Endothelial cell of umbilical vein (primary cell): ENCODE results near the gene REL. TPM values are rescaled to one million over a fixed set of nuclear protein-coding genes. Genes with fewer than 3 reads are reported as not detected.

Experiments used
- BruUV-seq: library from RNA; stranded (reverse); fragments of 400-500 nt; replicated peaks from 2 replicates; lab custom pipeline; 2021; lab: Mats Ljungman, UMichigan
- CTCF ChIA-PET: fragments of 300-600, 350-600 bp; sonication (Branson Sonifier 250); formaldehyde crosslinking; loops from one replicate; lab custom pipeline; 2021; ENCODE audit warnings: antibody characterized with exemption, inconsistent platforms; lab: Charles Lee
- POLR2A ChIA-PET: fragments of 300-600, 350-600 bp; sonication (Branson Sonifier 250); formaldehyde crosslinking; loops from one replicate; lab custom pipeline; 2021; ENCODE audit warnings: antibody characterized with exemption, inconsistent platforms; lab: Charles Lee
- DNase-seq: peaks from one replicate; pipeline ENCODE4 v3.0.0-alpha.2; 2011; ENCODE audit warnings: low read depth, low spot score
- FAIRE-seq: peaks from 2 replicates; lab custom pipeline; 2011; peaks lifted over from hg19 to GRCh38; lab: Jason Lieb, UNC
- H2AFZ ChIP-seq: 2 replicates; pipeline ENCODE4 v1.6.0; 2012; ENCODE audit warnings: low read depth, low read length, control low read depth, inconsistent platforms
- H3K27ac ChIP-seq: 2 replicates; pipeline ENCODE4 v1.5.1; 2011; ENCODE audit warnings: low read depth, mild to moderate bottlenecking, control low read depth, low read length, moderate library complexity; ENCODE audit not compliant: insufficient read depth
- H3K27me3 ChIP-seq, 2 experiments: 2 replicates each; pipeline versions ENCODE4 v1.6.0 to v1.6.1; 2011; ENCODE audit warnings: low read length in 2 of 2, mixed read lengths in 1 of 2; ENCODE audit not compliant: control insufficient read depth in 2 of 2, insufficient read depth in 2 of 2
- H3K36me3 ChIP-seq, 2 experiments: 2 replicates in 1 of 2; 3 replicates in 1 of 2; pipeline ENCODE4 v1.5.1; 2011; ENCODE audit warnings: low read length in 2 of 2, mild to moderate bottlenecking in 1 of 2, moderate library complexity in 1 of 2; ENCODE audit not compliant: control insufficient read depth in 2 of 2, insufficient read depth in 2 of 2; ENCODE audit errors: extremely low read depth in 1 of 2
- H3K4me1 ChIP-seq: 3 replicates; pipeline ENCODE4 v1.5.1; 2011; ENCODE audit warnings: mild to moderate bottlenecking, low read length; ENCODE audit not compliant: control insufficient read depth, insufficient read depth; ENCODE audit errors: extremely low read depth
- H3K4me2 ChIP-seq: 2 replicates; pipeline ENCODE4 v1.6.1; 2011; ENCODE audit warnings: low read length, control low read depth, mixed read lengths; ENCODE audit not compliant: insufficient read depth
- H3K4me3 ChIP-seq, 3 experiments: fragments of 200-600 bp in 1 of 3; sonication (generic), shearing (Covaris generic) in 1 of 3; replicated peaks in 1 of 3; 2 replicates each; pipeline ENCODE4 v1.5.1; 2011 to 2016; ENCODE audit warnings: control low read depth in 3 of 3, low read length in 3 of 3, mild to moderate bottlenecking in 2 of 3, inconsistent platforms in 1 of 3, low read depth in 1 of 3, moderate library complexity in 1 of 3; ENCODE audit not compliant: insufficient read depth in 1 of 3
- H3K79me2 ChIP-seq: 2 replicates; pipeline ENCODE4 v1.6.0; 2012; ENCODE audit warnings: low read length, inconsistent platforms; ENCODE audit not compliant: control insufficient read depth, insufficient read depth
- H3K9ac ChIP-seq: replicated peaks from 2 replicates; pipeline ENCODE3; 2011; ENCODE audit warnings: low read length, control low read depth; ENCODE audit not compliant: insufficient read depth; ENCODE audit errors: extremely low read depth
- H3K9me1 ChIP-seq: replicated peaks from 3 replicates; pipeline ENCODE4 v1.6.0; 2011; ENCODE audit warnings: mild to moderate bottlenecking, low read length; ENCODE audit not compliant: control insufficient read depth, insufficient read depth; ENCODE audit errors: extremely low read depth
- H3K9me3 ChIP-seq: replicated peaks from 2 replicates; pipeline ENCODE4 v1.5.1; 2012; ENCODE audit warnings: low read length, inconsistent platforms; ENCODE audit not compliant: control insufficient read depth, insufficient read depth
- H4K20me1 ChIP-seq: replicated peaks from 2 replicates; pipeline ENCODE3; 2011; ENCODE audit warnings: mild to moderate bottlenecking, low read length; ENCODE audit not compliant: control insufficient read depth, insufficient read depth; ENCODE audit errors: extremely low read depth
- EZH2 ChIP-seq: IDR thresholded peaks from 2 replicates; pipeline ENCODE4 v1.6.1; 2012; ENCODE audit warnings: borderline replicate concordance, low read depth, mild to moderate bottlenecking, moderate library complexity, low read length, inconsistent platforms; ENCODE audit not compliant: severe bottlenecking
- FOS ChIP-seq: IDR thresholded peaks from 2 replicates; pipeline ENCODE4 v1.6.1; 2011; ENCODE audit warnings: mild to moderate bottlenecking, low read length, moderate library complexity, borderline replicate concordance; ENCODE audit not compliant: insufficient read depth
- MYC ChIP-seq: IDR thresholded peaks from one replicate; pipeline ENCODE4 v1.6.1; 2011; ENCODE audit warnings: mild to moderate bottlenecking, low read depth, low read length
- dilution Hi-C: fragments of 300-500 bp; cut with MboI; formaldehyde crosslinking; loops from one replicate; pipeline ENCODE4 v1.15.0; 2019; ENCODE audit warnings: low sequenced_read_pairs; ENCODE audit not compliant: extremely low pct_ligation_motif_present
- intact Hi-C: fragments of 100-400 bp; cut with micrococcal nuclease; formaldehyde crosslinking; loops from one replicate; pipeline ENCODE4 v1.10.0; 2022
- polyA plus RNA-seq, 4 experiments: library from polyadenylated mRNA; depleted of rRNA in 3 of 4; stranded (reverse) in 3 of 4; unstranded in 1 of 4; fragments of >200 nt; gene quantifications; 2 replicates each; pipeline versions ENCODE4 v1.2.1 to v1.2.3, GENCODE V29; 2011 to 2012; ENCODE audit warnings: missing spikeins in 1 of 4
- total RNA-seq: library from RNA; stranded (reverse); gene quantifications from 2 replicates; pipeline ENCODE4 v1.2.3, GENCODE V29; 2021

The REL gene
- total and polyA plus RNA-seq, 2 donors (not counting 3 experiments of a cell fraction or from before 2014, with no cell fraction given), result 3.5 to 12.8 TPM

- Histone ChIP-seq H3K36me3 (peaks cover 0 to 2% of the 10 kb centered on the region in 2 experiments), H3K4me1 (peaks cover 19% of the 10 kb centered on the region), H3K9ac (no peak overlapping the region), H3K79me2 (no peaks in the 10 kb centered on the region), H3K27ac (peak overlapping the region; percentile 90), H3K27me3 (no peaks in the 10 kb centered on the region), H4K20me1 (no peaks in the 10 kb centered on the region), H3K4me3 (no peak overlapping the region), H3K9me1 (no peaks in the 10 kb centered on the region), H3K4me2 (peak overlapping the region; percentile 44), H2AFZ (peak overlapping the region; percentile 53), H3K9me3 (no peaks in the 10 kb centered on the region)
- no peak for TF ChIP-seq EZH2
- TF ChIP-seq FOS, result peak; percentile 57
- BruUV-seq, result no TSS peak
- ChIA-PET POLR2A (no interaction called here), CTCF (interaction anchor here (0.8 to 1.8 kb wide), 4 partner anchors 10 to 154 kb away, joined by 3 to 4 read pairs (median 4); no protein-coding TSS in a partner anchor)
- FAIRE-seq, result peak; percentile 97
- dilution Hi-C loops (no loop called here), intact Hi-C loops (no loop called here)
- peak; percentile 87 for DNase-seq
Measured at GRCh38 chr2:60958800-60959199, 77.4 kb downstream of the REL start.

- intact Hi-C loops, result no loop called here
- DNase-seq, result no peak
- H4K20me1 ChIP-seq, result no peaks in the 10 kb centered on the region
Measured at GRCh38 chr2:60959501-60959900, 78.1 kb downstream of the REL start.

More at GRCh38 chr2:60959501-60959900, 78.1 kb downstream of the REL start:
- ChIA-PET CTCF (interaction anchor here (1.3 to 1.8 kb wide), 2 partner anchors 9 to 154 kb away, joined by 4 read pairs; no protein-coding TSS in a partner anchor), POLR2A (no interaction called here)
- H3K4me1 ChIP-seq, result peaks cover 19% of the 10 kb centered on the region
- no peaks in the 10 kb centered on the region for H3K9me3 ChIP-seq
- no peak for TF ChIP-seq MYC
- H3K4me2 ChIP-seq, result no peak overlapping the region
- H3K36me3 ChIP-seq, result no peaks in the 10 kb centered on the region
- no peak for FAIRE-seq
- H3K79me2 ChIP-seq, result no peaks in the 10 kb centered on the region
- H3K4me3 ChIP-seq, result no peak overlapping the region
- no TSS peak for BruUV-seq
- peak overlapping the region; percentile 90 for H3K27ac ChIP-seq
- dilution Hi-C loops, result no loop called here
- no peaks in the 10 kb centered on the region for H3K27me3 ChIP-seq
- H2AFZ ChIP-seq, result peak overlapping the region; percentile 43
- H3K9me1 ChIP-seq, result no peaks in the 10 kb centered on the region
- H3K9ac ChIP-seq, result no peak overlapping the region
